Activated naive CD8-positive, alpha-beta T cell treated with anti-CD3 and anti-CD28 coated beads, Interleukin-2, amount 50 U/mL, for 24 hours (primary cell): Measurements from ENCODE around the gene LYRM7.

Source experiments
- ATAC-seq: fragments of 150-1000 bp; cut with Tn5 transposase; one replicate; pipeline ENCODE4 v1.10.0; 2021
- DNase-seq: peaks from one replicate; pipeline ENCODE4 v3.0.0; 2021
- H3K27ac Mint-ChIP-seq: one replicate; pipeline ENCODE4 v1.8.0; 2021; ENCODE audit warnings: mild to moderate bottlenecking, mixed read lengths
- H3K27me3 Mint-ChIP-seq: one replicate; pipeline ENCODE4 v1.8.0; 2021; ENCODE audit warnings: mixed read lengths
- H3K36me3 Mint-ChIP-seq: one replicate; pipeline ENCODE4 v1.8.0; 2021; ENCODE audit warnings: low read depth, mixed read lengths
- H3K4me1 Mint-ChIP-seq: one replicate; pipeline ENCODE4 v1.8.0; 2021; ENCODE audit warnings: mixed read lengths
- H3K4me3 Mint-ChIP-seq: one replicate; pipeline ENCODE4 v1.8.0; 2021; ENCODE audit warnings: mild to moderate bottlenecking, moderate library complexity, mixed read lengths
- H3K9me3 Mint-ChIP-seq: one replicate; pipeline ENCODE4 v1.8.0; 2021; ENCODE audit warnings: mixed read lengths

Gene LYRM7

DNA sequence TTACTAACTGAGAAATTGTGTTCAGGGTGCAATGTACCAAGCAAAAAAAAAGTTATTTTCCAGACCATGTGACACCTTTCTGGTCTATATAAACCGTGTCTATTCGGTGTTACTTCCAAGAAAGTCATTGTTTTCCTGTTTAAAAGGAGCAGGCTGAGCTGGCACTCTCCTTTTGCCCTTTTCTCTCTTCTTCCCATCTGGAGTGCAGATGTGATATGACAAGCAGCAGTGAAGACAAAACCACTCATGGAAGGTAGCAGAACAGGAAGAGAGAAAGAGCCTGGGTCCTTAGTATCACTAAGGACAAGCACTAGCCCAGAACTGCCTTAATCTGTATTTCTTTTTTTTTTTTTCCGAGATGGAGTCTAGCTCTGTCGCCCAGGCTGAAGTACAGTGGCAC, 25.6 kb downstream of the LYRM7 start:
- H3K27ac Mint-ChIP-seq: no peak overlapping the region

DNA sequence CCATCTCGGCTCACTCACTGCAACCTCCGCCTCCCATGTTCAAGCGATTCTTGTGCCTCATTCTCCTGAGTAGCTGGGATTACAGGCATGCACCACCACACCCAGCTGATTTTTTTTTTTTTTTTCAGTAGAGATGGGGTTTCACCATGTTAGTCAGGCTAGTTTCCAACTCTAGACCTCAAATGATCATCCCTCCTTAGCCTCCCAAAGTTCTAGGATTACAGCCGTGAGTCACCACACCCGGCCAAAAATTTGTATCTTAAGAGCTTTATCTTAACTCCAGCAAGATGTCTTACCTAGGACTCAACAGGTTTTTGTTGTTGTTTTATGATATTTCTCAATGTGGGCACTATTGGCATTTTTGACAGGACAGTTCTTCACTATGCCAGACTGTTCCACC, 27.9 kb downstream of the LYRM7 start:
- DNase-seq (no peak), ATAC-seq (no peak)
- Mint-ChIP-seq H3K27ac (no peak overlapping the region), H3K36me3 (peaks cover 8% of the 10 kb centered on the region), H3K9me3 (no peaks in the 10 kb centered on the region), H3K4me1 (peaks cover 9% of the 10 kb centered on the region), H3K4me3 (no peak overlapping the region), H3K27me3 (no peaks in the 10 kb centered on the region)

More for the DNA sequence above, 25.6 kb downstream of the LYRM7 start:
- Mint-ChIP-seq H3K4me1 (peaks cover 9% of the 10 kb centered on the region), H3K4me3 (no peak overlapping the region), H3K27me3 (no peaks in the 10 kb centered on the region), H3K9me3 (no peaks in the 10 kb centered on the region), H3K36me3 (peaks cover 14% of the 10 kb centered on the region)
- ATAC-seq: no peak
- DNase-seq: no peak

DNA sequence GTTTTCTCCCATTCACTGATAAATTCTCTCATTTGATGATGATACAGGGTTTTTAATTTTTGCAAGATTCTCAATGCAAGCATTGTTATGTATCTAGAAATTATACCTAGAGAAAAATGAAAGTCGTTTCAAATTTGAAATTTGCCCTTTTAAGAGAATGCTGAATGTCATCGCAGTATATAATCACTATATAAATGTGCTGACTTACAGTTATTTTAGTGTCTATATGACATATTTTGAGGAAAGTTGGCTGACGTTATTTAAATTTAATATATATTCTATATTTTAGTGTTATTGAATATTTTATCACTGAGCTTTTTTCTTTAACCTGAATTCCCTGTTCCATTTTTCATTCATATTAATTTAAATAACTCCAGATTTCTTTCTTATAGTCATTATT, 29.8 kb downstream of the LYRM7 start:
- peaks cover 5% of the 10 kb centered on the region for H3K4me1 Mint-ChIP-seq
- DNase-seq: no peak
- H3K9me3 Mint-ChIP-seq: no peaks in the 10 kb centered on the region
- H3K4me3 Mint-ChIP-seq: no peak overlapping the region
- H3K36me3 Mint-ChIP-seq: peaks cover 13% of the 10 kb centered on the region
- no peaks in the 10 kb centered on the region for H3K27me3 Mint-ChIP-seq
- ATAC-seq: no peak
- no peak overlapping the region for H3K27ac Mint-ChIP-seq

DNA sequence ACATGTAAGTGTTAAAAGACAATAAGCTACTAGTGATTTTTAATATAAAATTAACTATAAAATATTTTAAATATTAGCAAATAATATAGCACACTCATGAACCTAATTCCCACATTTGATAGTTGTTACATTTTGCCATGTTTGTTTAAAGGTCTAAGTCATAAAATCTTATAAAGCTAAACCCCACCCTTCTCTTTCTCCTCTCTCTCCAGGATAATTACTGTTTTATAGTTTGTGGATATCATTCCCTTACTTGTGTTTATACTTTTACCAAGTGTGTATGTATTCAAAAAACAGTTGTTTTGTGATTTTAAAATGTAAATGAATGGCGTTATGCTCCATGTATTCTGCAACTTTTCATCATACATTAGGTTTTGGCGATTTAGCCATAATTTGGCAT, 34.2 kb downstream of the LYRM7 start:
- no peak overlapping the region for H3K4me3 Mint-ChIP-seq
- H3K9me3 Mint-ChIP-seq: no peaks in the 10 kb centered on the region
- DNase-seq (no peak), ATAC-seq (no peak)
- H3K27me3 Mint-ChIP-seq: no peaks in the 10 kb centered on the region
- H3K27ac Mint-ChIP-seq: no peak overlapping the region
- H3K4me1 Mint-ChIP-seq: peaks cover 24% of the 10 kb centered on the region
- peaks cover 9% of the 10 kb centered on the region for H3K36me3 Mint-ChIP-seq

DNA sequence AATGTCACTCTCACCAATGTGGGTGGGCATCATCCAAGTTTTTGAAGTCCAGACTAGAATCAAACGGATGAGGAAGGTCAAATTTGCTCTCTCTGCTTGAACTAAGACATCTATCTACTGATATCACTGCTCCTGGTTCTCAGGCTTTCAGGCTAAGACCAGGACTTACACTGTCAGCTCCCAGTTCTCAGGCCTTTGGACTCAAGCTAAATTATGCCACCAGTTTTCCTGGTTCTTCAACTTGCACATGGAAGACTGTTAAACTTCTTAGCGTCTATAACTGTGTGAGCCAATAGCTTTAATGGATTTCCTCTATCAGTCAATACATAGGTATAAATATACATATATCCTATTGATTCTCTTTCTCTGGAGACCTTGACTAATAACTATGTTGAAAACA, 35.3 kb downstream of the LYRM7 start:
- DNase-seq (no peak), ATAC-seq (no peak)
- Mint-ChIP-seq H3K27me3 (no peaks in the 10 kb centered on the region), H3K4me1 (peaks cover 35% of the 10 kb centered on the region), H3K36me3 (peaks cover 5% of the 10 kb centered on the region), H3K9me3 (no peaks in the 10 kb centered on the region), H3K4me3 (no peak overlapping the region), H3K27ac (no peak overlapping the region)

DNA sequence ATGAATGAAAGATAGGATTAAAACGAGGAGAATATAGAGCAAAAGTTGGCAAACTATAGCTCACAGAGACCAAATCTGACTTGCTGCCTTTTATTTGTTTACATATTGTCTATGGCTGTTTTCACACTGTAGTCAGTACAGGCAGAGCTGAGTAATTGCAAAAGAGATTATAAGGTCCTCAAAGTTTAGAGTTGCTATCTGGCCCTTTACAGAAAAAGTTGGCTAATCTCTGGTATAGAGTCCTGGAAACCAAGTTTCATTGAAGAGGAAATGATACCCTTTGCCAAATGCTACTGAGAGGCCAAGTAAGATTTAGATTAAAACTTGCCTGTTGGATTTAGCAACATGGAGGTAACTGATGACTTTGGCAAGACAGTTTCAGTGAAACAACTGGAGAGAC, 36.0 kb downstream of the LYRM7 start:
- ATAC-seq (no peak), DNase-seq (no peak)
- H3K36me3 Mint-ChIP-seq: peaks cover 5% of the 10 kb centered on the region
- no peaks in the 10 kb centered on the region for H3K27me3 Mint-ChIP-seq
- peaks cover 42% of the 10 kb centered on the region for H3K4me1 Mint-ChIP-seq
- no peak overlapping the region for H3K4me3 Mint-ChIP-seq
- H3K27ac Mint-ChIP-seq: no peak overlapping the region
- no peaks in the 10 kb centered on the region for H3K9me3 Mint-ChIP-seq

DNA sequence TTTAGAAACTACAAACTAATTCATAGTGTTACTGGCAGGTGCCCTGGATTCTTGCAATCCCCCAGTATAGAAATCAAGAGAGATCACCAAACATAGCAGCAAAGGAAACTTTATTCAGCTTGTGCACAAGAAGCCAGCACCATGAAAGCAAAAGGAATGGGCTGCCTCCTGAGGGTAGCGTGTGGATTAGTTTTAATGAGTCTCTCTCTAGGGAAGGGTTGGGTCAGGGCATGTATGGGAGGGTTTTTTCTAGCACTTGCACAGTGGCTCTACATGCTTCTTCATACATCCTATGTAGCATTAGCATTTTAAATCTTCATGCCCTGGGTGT, 38.4 kb downstream of the LYRM7 start:
- ATAC-seq: no peak
- Mint-ChIP-seq H3K36me3 (peaks cover 4% of the 10 kb centered on the region), H3K27ac (peak overlapping the region; percentile 97), H3K27me3 (no peaks in the 10 kb centered on the region), H3K9me3 (no peaks in the 10 kb centered on the region), H3K4me1 (peaks cover 53% of the 10 kb centered on the region), H3K4me3 (peak overlapping the region; percentile 82)
- no peak for DNase-seq

DNA sequence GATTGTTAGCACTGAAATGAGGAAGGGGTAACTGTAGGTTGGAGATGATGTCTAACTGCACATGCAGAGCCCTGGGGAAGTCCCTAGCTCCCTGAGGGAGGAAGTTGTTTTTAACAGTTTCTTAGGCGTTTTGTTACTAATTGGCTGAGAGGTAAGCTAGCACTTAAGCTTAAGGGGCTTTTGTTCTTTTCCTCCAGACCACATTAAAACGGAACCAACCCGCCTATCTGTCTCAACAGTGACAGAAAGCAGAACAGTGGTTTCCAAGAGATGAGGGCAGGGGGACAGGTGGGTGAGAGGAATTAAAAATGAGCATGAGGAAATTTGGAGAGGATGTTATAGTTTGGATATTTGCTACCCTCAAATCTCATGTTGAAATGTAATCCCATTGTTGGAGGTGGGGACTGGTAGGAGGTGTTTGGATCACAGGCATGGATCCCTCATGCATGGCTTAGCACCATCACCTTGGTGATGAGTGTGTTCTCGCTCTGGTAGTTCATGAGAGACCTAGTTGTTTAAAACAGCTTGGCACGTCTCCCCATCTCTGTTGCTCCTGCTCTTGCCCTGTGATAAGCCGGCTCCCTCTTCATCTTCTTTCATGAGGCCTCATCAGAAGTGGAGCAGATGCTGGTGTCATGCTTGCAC, 38.9 kb downstream of the LYRM7 start:
- Mint-ChIP-seq H3K4me1 (peaks cover 57% of the 10 kb centered on the region), H3K9me3 (no peaks in the 10 kb centered on the region), H3K27me3 (no peaks in the 10 kb centered on the region), H3K27ac (peak overlapping the region; percentile 97), H3K36me3 (peaks cover 4% of the 10 kb centered on the region), H3K4me3 (peak overlapping the region; percentile 82)
- ATAC-seq: peak; percentile 96
- peak; percentile 50 for DNase-seq

DNA sequence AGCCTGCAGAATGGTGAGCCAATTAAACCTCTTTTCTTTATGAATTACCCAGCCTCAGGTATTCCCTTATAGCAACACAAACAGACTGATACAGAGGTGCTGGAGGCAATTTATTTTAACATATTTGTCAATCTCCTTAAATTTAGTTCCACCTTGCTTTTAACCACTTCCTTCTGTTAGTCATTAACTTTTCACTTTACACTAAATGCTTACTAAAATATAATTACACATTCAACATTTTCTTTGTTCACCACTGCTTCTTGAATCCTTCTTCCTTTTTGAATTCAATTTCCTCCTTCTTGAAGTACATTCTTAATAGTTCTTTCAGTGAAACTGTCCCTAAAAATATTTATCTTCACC, 39.4 kb downstream of the LYRM7 start:
- ATAC-seq: no peak
- Mint-ChIP-seq H3K4me1 (peaks cover 60% of the 10 kb centered on the region), H3K36me3 (peaks cover 3% of the 10 kb centered on the region), H3K27ac (peak overlapping the region; percentile 97), H3K4me3 (peak overlapping the region; percentile 82), H3K9me3 (no peaks in the 10 kb centered on the region), H3K27me3 (no peaks in the 10 kb centered on the region)
- no peak for DNase-seq

DNA sequence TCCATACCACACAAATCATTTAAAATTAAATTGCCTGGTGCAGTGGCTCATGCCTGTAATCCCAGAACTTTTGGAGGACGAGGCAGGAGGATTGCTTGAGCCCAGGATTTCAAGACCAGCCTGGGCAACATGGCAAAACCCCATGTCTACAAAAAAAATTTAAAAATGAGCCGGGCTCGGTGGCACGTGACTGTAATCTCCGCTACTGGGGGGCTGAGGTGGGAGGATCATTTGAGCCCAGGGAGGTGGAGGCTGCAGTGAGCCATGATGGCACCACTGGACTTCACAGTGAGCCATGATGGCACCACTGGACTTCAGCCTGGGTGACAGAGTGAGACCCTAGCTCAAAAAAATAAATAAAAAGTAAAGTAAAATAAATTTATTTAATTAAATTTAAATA, 40.9 kb downstream of the LYRM7 start:
- H3K9me3 Mint-ChIP-seq: no peaks in the 10 kb centered on the region
- peaks cover 2% of the 10 kb centered on the region for H3K36me3 Mint-ChIP-seq
- H3K4me1 Mint-ChIP-seq: peaks cover 61% of the 10 kb centered on the region
- DNase-seq (no peak), ATAC-seq (no peak)
- H3K27ac Mint-ChIP-seq: peak overlapping the region; percentile 97
- H3K27me3 Mint-ChIP-seq: no peaks in the 10 kb centered on the region
- H3K4me3 Mint-ChIP-seq: no peak overlapping the region

DNA sequence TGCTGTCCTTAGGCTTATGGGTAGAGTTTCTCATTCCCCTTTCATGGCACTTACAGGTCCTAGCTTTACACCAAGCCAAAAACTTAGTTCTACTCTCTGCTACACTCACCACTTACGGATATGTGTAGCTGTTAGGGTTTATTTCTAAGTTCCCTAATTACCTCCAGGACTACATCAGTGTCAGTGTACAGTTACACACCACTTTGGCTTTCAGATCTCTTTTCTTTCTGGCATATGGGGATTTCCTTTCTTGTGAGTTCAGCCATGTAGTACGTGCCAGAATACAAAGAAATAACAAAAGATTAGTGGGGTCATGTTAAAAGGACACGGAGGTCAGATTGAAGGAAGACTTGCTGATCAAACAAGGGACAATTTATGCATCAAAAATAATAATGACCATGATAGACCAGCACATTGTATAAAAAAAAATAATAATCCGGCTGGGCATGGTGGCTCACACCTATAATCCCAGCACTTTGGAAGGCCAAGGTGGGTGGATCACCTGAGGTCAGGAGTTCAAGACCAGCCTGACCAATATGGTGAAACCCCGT, 41.8 kb downstream of the LYRM7 start:
- DNase-seq: no peak
- peak; percentile 23 for ATAC-seq
- Mint-ChIP-seq H3K9me3 (no peaks in the 10 kb centered on the region), H3K27me3 (no peaks in the 10 kb centered on the region), H3K27ac (peak overlapping the region; percentile 81), H3K4me1 (peaks cover 56% of the 10 kb centered on the region), H3K4me3 (peak overlapping the region; percentile 31), H3K36me3 (peaks cover 2% of the 10 kb centered on the region)

DNA sequence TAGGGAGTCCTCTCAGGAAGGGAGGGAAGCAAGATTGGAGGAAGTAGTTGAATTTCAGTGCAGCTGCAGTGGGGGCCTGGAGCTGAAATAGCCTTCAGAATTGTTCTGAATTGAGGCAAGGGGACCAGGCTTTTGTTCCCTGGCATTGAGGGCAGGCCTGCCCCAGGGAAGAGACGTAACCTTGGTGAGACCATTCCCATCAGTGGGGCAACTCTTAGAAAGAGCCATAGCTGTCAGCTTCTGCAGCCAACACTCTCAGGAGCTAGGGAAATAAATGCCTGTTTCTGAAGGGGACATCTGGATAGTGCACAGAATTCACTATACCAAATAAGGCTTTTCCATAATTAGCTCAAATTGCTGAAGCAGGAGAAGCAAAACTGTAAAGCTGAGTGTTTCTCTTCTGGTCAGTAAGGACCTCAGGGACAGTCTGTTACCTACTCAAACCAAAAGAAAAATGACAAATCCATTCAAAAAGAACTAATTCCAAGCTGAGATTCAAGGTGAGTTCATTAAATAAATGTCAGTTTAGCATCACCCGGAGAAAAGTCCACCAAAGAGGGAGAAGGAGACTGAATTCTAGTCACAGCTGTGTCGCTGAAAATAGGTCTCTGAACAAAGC, 44.0 kb downstream of the LYRM7 start:
- Mint-ChIP-seq H3K4me3 (no peak overlapping the region), H3K9me3 (no peaks in the 10 kb centered on the region), H3K27me3 (no peaks in the 10 kb centered on the region), H3K4me1 (peaks cover 57% of the 10 kb centered on the region), H3K36me3 (peaks cover 2% of the 10 kb centered on the region), H3K27ac (no peak overlapping the region)
- DNase-seq (no peak), ATAC-seq (no peak)

DNA sequence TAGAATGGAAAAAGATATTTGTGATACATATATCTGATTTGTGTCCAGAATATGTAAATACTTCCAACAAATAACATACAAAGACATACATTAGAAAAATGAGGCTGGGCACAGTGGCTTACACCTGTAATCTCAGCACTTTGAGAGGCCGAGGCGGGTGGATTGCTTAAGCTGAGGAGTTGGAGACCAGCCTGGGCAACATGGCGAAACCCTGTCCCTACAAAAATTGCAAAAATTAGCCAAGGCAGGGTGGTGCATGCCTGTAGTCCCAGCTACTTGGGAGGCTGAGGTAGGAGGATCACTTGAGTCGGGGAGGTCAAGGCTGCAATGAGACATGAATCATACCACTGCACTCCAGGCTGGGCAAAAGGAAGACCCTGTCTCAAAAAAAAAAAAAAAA, 47.0 kb downstream of the LYRM7 start:
- H3K27ac Mint-ChIP-seq: no peak overlapping the region
- H3K4me1 Mint-ChIP-seq: peaks cover 40% of the 10 kb centered on the region
- no peak for ATAC-seq
- no peaks in the 10 kb centered on the region for H3K36me3 Mint-ChIP-seq
- no peak for DNase-seq
- H3K9me3 Mint-ChIP-seq: no peaks in the 10 kb centered on the region
- no peaks in the 10 kb centered on the region for H3K27me3 Mint-ChIP-seq
- H3K4me3 Mint-ChIP-seq: no peak overlapping the region

DNA sequence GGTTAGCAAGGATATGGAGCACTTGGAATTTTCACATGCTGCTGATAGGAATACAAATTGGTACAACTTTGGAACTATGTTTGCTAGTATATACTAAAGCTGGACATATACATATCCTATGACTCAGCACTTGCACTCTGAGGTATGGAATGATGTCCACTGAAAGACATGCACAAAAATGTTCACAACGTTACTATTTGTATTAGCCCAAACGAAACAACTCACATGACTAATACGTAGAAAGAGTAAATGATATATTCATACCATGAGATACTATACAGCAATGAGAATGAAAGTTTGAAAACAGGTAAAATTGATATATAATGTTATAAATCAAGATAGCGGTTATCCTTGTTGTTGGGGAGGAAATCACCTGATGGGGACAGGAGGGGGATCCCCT, 47.6 kb downstream of the LYRM7 start:
- DNase-seq: no peak
- Mint-ChIP-seq H3K27me3 (no peaks in the 10 kb centered on the region), H3K27ac (no peak overlapping the region), H3K4me1 (peaks cover 40% of the 10 kb centered on the region), H3K9me3 (no peaks in the 10 kb centered on the region), H3K4me3 (no peak overlapping the region), H3K36me3 (no peaks in the 10 kb centered on the region)
- no peak for ATAC-seq

DNA sequence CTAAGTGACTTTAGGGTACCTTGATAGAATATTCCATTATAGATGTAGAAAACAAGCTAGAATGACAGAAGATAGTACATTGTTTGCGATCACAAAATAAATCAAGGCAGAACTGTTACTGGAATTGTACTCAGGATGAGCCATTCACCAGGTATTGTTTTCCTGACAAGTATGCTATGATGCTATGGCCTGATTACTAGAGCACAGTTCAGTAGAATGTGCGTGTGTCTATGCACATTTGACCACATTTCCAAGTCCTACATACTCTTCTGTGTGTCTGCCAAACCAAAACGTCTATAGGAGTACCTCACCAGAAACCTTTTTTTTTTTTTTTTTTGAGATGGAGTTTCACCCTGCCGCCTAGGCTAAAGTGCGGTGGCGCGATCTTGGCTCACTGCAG, 49.8 kb downstream of the LYRM7 start:
- H3K4me3 Mint-ChIP-seq: no peak overlapping the region
- H3K9me3 Mint-ChIP-seq: no peaks in the 10 kb centered on the region
- DNase-seq: no peak
- H3K36me3 Mint-ChIP-seq: no peaks in the 10 kb centered on the region
- no peaks in the 10 kb centered on the region for H3K27me3 Mint-ChIP-seq
- no peak for ATAC-seq
- H3K4me1 Mint-ChIP-seq: peaks cover 29% of the 10 kb centered on the region
- H3K27ac Mint-ChIP-seq: no peak overlapping the region
